ENCODE measurements around the gene HBM. TPM values are rescaled to one million over a fixed set of nuclear protein-coding genes. Genes with fewer than 3 reads are reported as not detected.

HBM gene
- total and polyA plus RNA-seq, 10 of the 15 experiments (the other 5 are each of a cell fraction or from before 2014, with no cell fraction given): 0.23 TPM; not detected in 9

DNA sequence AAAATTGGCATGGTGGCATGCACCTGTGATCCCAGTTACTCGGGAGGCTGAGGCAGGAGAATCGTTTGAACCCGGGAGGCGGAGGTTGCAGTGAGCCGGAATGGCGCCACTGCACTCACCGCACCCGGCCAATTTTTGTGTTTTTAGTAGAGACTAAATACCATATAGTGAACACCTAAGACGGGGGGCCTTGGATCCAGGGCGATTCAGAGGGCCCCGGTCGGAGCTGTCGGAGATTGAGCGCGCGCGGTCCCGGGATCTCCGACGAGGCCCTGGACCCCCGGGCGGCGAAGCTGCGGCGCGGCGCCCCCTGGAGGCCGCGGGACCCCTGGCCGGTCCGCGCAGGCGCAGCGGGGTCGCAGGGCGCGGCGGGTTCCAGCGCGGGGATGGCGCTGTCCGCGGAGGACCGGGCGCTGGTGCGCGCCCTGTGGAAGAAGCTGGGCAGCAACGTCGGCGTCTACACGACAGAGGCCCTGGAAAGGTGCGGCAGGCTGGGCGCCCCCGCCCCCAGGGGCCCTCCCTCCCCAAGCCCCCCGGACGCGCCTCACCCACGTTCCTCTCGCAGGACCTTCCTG is 14.4 kb downstream of the HBM start, which contains the start of gene HBQ1 (continued):
- TF ChIP-seq, protein P1, sequence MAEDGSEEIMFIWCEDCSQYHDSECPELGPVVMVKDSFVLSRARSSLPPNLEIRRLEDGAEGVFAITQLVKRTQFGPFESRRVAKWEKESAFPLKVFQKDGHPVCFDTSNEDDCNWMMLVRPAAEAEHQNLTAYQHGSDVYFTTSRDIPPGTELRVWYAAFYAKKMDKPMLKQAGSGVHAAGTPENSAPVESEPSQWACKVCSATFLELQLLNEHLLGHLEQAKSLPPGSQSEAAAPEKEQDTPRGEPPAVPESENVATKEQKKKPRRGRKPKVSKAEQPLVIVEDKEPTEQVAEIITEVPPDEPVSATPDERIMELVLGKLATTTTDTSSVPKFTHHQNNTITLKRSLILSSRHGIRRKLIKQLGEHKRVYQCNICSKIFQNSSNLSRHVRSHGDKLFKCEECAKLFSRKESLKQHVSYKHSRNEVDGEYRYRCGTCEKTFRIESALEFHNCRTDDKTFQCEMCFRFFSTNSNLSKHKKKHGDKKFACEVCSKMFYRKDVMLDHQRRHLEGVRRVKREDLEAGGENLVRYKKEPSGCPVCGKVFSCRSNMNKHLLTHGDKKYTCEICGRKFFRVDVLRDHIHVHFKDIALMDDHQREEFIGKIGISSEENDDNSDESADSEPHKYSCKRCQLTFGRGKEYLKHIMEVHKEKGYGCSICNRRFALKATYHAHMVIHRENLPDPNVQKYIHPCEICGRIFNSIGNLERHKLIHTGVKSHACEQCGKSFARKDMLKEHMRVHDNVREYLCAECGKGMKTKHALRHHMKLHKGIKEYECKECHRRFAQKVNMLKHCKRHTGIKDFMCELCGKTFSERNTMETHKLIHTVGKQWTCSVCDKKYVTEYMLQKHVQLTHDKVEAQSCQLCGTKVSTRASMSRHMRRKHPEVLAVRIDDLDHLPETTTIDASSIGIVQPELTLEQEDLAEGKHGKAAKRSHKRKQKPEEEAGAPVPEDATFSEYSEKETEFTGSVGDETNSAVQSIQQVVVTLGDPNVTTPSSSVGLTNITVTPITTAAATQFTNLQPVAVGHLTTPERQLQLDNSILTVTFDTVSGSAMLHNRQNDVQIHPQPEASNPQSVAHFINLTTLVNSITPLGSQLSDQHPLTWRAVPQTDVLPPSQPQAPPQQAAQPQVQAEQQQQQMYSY (CRISPR knock-in tag; IDR thresholded peaks at IDR 0.05): no peak
- TF ChIP-seq ZBED1 (IDR thresholded peaks at IDR 0.05; ENCODE audit: borderline replicate concordance) (no peak), ZNF207 (IDR thresholded peaks at IDR 0.05; ENCODE audit: borderline replicate concordance) (no peak), FOXK2 (IDR thresholded peaks at IDR 0.05) (no peak)

DNA sequence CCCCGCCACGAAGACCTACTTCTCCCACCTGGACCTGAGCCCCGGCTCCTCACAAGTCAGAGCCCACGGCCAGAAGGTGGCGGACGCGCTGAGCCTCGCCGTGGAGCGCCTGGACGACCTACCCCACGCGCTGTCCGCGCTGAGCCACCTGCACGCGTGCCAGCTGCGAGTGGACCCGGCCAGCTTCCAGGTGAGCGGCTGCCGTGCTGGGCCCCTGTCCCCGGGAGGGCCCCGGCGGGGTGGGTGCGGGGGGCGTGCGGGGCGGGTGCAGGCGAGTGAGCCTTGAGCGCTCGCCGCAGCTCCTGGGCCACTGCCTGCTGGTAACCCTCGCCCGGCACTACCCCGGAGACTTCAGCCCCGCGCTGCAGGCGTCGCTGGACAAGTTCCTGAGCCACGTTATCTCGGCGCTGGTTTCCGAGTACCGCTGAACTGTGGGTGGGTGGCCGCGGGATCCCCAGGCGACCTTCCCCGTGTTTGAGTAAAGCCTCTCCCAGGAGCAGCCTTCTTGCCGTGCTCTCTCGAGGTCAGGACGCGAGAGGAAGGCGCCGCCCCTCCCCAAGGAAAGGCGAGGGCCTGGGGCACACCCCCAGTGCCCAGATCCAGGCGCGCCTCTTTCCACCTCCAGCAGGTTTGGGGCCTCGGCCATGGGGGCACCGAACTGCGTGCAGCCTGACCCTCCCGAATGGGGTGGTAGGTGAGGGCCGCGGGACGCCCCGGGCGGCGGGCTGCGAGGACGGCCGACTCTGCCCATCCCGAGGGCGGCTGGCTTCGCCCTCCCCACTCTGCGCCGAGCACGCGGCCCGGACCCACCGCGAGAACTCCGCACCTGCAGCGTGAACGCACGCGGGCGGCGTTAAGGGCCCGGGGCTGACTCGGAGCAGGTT is 15.1 kb downstream of the HBM start:
- H3K4me2 ChIP-seq (ENCODE audit: control insufficient read depth, insufficient read depth): peak overlapping the region; percentile 79
- peaks cover 2 to 5% of the 10 kb centered on the region in 2 experiments; a peak in 3 of 4 replicates for H3K27me3 ChIP-seq (replicated peaks in 1 of 2; ENCODE audit: control insufficient read depth in 2 of 2, insufficient read depth in 2 of 2, low read length in 1 of 2)
- no peak overlapping the region for H3K27ac ChIP-seq (ENCODE audit: control insufficient read depth, insufficient read depth)
- RAD21 ChIA-PET (ENCODE audit: unreplicated experiment): interaction anchor here (0.6 to 1.4 kb wide), 3 partner anchors 74 to 115 kb away, joined by 3 to 4 read pairs (median 3); no protein-coding TSS in a partner anchor
- H3K9me3 ChIP-seq (replicated peaks; ENCODE audit: control insufficient read depth, insufficient read depth, low read length): no peaks in the 10 kb centered on the region
- H3K36me3 ChIP-seq (ENCODE audit: control insufficient read depth in 2 of 2, insufficient read depth in 2 of 2, low read length in 1 of 2): 0 out of 4 replicates have a peak, but pooled peaks cover 0 to 4% of the 10 kb centered on the region in 2 experiments
- WGBS (ENCODE audit: insufficient coverage, insufficient replicate concordance, low lambda C conversion rate, missing lambda C conversion rate): 16% methylated on average over 73 of the region's 89 CpGs
- no peaks in the 10 kb centered on the region for H4K20me1 ChIP-seq (ENCODE audit: control insufficient read depth, insufficient read depth)
- POLR2A ChIA-PET: interaction anchor here (0.5 kb wide), 1 partner anchor 53 kb away, joined by 3 read pairs; no protein-coding TSS in a partner anchor
- BruUV-seq (replicated peaks): no TSS peak
- no peak for FAIRE-seq
- in situ Hi-C loops (cut with MboI) (loop anchor here (5.0 kb wide), 1 partner anchor 74 kb away; no protein-coding TSS in a partner anchor), intact Hi-C loops (cut with micrococcal nuclease; ENCODE audit: unreplicated experiment) (loop anchor here (1.0 to 2.0 kb wide), 3 partner anchors 64 to 116 kb away; no protein-coding TSS in a partner anchor)
- no peak overlapping the region for H3K4me3 ChIP-seq
- SMC1A ChIA-PET (ENCODE audit: uncharacterized antibody, unreplicated experiment): interaction anchor here (1.1 kb wide), 1 partner anchor 116 kb away, joined by 4 read pairs; no protein-coding TSS in a partner anchor
- H3K9ac ChIP-seq (ENCODE audit: control insufficient read depth, insufficient read depth, low read length): no peak overlapping the region
- peak; percentile 7 for DNase-seq (ENCODE audit: low read depth, low spot score)
- H3K4me1 ChIP-seq (ENCODE audit: control insufficient read depth, insufficient read depth, low read length): peaks cover 8% of the 10 kb centered on the region; the same call in 1 of the 2 replicates
- H3K79me2 ChIP-seq (ENCODE audit: control insufficient read depth, insufficient read depth, low read length): no peaks in the 10 kb centered on the region
- ATAC-seq: peak; percentile 93
- CTCF ChIA-PET: interaction anchor here (0.7 to 3.8 kb wide), 8 partner anchors 13 to 190 kb away, joined by 3 to 20 read pairs (median 4); partner anchors contain the start of gene MRPL28
- H2AFZ ChIP-seq (ENCODE audit: control insufficient read depth, low read depth, low read length): peak overlapping the region; percentile 79
- no peak for TF ChIP-seq RUNX3 (IDR thresholded peaks at IDR 0.05; ENCODE audit: low read length)
- TF ChIP-seq IKZF1 (conservative IDR thresholded peaks at IDR 0.05): peak; percentile 43
- TF ChIP-seq, protein P2, sequence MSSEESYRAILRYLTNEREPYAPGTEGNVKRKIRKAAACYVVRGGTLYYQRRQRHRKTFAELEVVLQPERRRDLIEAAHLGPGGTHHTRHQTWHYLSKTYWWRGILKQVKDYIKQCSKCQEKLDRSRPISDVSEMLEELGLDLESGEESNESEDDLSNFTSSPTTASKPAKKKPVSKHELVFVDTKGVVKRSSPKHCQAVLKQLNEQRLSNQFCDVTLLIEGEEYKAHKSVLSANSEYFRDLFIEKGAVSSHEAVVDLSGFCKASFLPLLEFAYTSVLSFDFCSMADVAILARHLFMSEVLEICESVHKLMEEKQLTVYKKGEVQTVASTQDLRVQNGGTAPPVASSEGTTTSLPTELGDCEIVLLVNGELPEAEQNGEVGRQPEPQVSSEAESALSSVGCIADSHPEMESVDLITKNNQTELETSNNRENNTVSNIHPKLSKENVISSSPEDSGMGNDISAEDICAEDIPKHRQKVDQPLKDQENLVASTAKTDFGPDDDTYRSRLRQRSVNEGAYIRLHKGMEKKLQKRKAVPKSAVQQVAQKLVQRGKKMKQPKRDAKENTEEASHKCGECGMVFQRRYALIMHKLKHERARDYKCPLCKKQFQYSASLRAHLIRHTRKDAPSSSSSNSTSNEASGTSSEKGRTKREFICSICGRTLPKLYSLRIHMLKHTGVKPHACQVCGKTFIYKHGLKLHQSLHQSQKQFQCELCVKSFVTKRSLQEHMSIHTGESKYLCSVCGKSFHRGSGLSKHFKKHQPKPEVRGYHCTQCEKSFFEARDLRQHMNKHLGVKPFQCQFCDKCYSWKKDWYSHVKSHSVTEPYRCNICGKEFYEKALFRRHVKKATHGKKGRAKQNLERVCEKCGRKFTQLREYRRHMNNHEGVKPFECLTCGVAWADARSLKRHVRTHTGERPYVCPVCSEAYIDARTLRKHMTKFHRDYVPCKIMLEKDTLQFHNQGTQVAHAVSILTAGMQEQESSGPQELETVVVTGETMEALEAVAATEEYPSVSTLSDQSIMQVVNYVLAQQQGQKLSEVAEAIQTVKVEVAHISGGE (CRISPR knock-in tag; IDR thresholded peaks at IDR 0.05): no peak
- no peak for TF ChIP-seq NR2F1 (conservative IDR thresholded peaks at IDR 0.05)
- TF ChIP-seq EGR1 (IDR thresholded peaks at IDR 0.05; ENCODE audit: borderline replicate concordance in 1 of 2, low read depth in 2 of 2, low read length in 2 of 2): 0 out of 3 replicates have a peak, but pooled peaks of 1 of the 2 experiments have one; percentile 2
- TF ChIP-seq BHLHE40 (IDR thresholded peaks at IDR 0.05; ENCODE audit: borderline replicate concordance in 1 of 2, low read depth in 2 of 2, low read length in 1 of 2): peak; percentile 32 to 87; a peak in 3 of 4 replicates
- TF ChIP-seq MXI1 (IDR thresholded peaks at IDR 0.05; ENCODE audit: low read depth, low read length): no peak
- TF ChIP-seq MTA3 (IDR thresholded peaks at IDR 0.05; ENCODE audit: borderline replicate concordance, low read length): 0 out of 2 replicates have a peak, but pooled peaks have one; percentile 17

Measured in GM12878 (cell line).